Stimulated activated CD4-positive, alpha-beta T cell treated with anti-CD3 and anti-CD28 coated beads, Interleukin-2, amount 100 ng/mL, for 4 hours (primary cell): Measurements from ENCODE around the gene CRB1.
"Not testable (repeated sequence)": the region's sequence is repeated elsewhere in the genome, so short reads cannot be mapped to it uniquely, and the experiment has no call there.

Experiments used
- DNase-seq: peaks from one replicate; pipeline ENCODE4 v3.0.0-alpha.2; 2020; ENCODE audit warnings: low read depth

Gene CRB1

DNA sequence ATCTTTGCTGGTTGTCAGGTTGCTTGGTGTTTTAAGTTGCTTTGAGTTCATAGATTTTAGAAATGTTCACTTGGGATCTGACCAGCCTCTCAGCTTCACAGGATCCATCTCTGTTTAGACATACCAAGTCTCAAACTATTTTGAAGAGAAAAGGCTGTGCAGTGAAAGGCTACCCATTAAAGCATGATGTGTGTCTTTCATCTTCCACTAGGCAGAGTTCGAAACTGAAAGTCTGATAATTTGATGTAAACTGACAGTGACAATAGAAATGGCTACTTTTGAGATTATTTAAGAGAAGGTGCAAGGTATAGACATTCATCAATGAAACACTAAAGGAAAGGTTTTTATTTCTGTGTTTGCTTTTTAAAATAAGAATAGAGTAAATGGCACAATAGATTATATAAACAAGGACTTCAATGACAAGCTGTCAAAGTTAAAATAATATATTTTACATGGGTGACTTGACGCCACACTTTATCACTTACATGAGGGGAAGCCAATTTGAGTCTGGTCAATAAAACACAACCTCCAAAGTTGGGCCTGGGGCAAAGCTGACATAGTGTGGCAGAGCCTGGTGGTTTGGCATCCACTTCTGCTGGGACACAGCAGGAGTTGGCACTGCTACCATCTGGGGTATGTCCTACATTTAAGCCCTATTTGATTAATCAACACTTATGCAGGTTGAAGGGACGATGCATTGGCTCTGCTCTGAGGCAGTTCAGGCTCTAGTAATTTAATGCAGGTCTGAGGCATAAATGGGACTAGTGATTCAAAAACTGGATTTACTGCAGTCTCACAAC lies 197.7 kb downstream of the CRB1 start:
- no peak for DNase-seq

DNA sequence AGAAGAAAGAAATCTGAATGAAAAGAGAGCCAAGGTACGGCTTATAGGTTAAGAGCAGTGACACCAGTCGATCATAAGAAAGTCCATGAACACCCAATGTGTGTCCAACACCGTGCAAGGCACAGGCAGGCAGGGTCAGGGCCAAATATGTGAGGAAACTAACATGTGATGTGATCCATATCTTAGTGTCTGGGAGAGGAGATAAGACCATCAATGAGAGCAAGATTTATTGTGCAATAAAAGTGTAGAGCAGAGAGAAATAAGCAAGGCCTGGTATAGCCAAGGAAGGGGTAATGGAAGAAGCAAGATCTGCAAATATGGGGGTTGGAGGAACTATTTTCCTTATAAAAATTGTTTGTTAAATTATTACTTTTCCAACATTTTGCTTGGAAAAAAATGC lies 198.8 kb downstream of the CRB1 start:
- DNase-seq: no peak

DNA sequence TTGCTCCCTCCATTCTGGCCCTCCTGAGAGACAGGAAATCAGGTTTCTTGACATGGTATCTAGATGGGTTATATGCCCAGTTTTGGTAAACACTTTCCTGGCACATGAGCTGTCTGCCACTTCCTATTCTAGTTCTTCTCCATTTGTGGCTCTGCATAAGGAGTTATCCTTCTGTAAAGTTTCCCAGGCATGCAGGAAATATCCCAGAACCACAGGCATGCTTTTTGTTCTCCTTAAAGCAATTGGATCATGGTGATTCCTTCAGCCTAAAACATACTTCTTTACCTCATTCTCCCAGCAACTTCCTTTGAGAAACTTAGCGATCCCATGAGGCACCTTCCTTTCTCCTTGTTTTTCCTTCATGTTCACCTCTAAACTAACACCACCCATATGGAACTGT lies 199.8 kb downstream of the CRB1 start:
- no peak for DNase-seq

DNA sequence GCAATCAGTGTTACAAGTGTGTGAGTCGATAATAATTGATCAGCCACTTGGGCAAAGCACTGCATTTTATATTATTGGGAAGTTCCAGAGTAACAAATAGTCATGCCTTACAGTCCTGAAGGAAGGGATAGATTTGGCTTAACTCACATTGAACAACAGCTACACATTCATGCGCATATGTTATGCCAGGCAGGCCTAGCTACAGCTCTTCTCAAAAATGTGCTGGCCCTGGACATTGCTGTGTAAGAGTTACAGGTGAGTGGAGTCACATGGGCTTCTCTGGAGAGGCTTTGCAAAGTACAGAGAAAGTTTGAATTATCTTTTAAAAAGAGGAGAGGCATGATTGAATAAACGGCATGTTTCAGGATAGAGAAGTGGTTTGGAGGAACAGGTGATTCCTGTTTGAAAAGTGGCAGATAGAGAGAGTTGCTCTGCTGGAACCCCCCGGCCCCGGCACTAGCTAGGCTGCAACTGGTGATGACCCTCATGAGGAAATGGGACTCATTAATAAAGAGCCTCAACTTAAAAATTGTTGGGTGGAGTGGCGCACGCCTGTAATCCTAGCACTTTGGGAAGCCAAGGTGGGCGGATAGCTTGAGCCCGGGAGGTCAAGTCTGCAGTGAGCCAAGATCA lies 200.6 kb downstream of the CRB1 start:
- DNase-seq: no peak

DNA sequence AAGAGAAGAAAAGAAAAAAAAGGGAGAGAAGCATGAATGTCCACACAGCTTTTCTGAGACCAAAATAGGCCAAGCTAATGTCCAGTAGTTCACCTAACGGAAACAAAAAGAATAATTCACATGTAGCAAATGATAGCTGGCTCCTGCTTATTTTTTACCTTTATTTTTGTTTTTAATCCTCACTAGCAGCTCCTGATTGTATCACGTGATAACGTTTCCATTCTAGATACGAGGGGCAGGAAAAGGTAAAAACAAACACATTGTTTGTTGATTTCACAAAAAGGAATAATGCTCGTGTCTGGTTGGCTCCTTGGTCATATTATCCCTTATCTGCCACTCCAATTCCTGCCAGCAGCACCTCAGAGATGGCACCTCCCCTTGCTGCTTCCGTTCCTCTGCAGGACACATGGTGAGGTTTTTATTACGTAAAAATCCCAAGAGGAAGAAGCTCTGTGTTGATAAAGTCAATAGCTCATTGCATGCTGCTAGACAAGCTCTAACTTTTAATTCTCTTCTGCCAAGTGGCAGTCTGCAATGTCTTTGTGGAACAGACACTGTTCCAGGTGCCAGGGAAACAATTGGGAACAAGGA lies 201.7 kb downstream of the CRB1 start:
- DNase-seq: no peak

DNA sequence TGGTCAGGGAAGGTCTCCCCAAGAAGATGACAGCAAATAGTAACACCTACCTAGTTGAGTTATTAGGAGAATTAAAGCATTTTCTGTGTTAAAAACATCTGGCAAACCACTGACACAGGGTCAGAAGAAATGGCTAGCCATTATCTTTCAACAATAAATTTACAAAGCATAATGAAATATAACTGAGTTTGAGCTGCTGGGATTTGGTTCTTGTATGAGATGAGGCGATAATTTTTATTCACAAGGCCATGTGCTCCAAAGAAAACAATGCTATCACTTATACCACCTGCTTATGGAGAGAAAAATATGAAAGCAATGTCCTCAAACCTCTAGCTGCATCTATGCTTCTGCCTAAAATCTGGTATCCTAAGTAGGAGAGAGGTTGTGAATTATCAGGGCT lies 202.3 kb downstream of the CRB1 start:
- no peak for DNase-seq

DNA sequence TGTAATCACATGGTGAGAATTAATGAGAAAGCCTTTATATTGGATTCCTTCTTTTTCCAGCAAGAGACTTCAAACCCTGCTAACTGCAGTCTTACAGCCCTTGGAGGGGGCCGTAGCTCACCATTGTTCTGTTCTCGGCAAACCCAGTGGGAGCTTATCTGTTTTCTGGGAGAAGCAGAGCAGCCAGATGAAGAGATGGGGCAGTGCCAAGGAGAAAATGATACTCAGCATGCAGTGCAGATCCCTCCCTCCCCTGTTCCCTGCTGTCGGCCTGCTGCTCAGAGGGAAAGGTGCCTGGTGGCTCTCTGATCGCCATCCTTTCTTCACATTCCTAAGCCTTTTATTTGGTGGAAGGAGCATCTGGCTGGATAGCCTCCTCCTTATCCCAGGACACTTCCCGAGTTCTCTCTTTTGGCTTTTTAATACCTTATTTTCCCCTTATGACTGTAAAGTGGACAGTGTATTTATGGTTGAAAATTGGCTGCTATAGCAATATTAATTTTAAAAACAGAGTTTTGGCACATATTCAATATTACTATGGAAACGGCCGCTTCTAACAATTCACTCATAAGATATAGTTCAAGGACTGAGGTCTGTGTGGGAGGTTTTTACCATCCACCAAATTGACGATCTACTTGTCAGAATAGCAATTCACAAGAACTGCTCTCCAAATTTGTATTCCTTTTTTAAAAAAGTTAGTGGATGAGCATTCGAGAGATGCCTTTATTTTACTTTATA lies 203.4 kb downstream of the CRB1 start:
- no peak for DNase-seq

DNA sequence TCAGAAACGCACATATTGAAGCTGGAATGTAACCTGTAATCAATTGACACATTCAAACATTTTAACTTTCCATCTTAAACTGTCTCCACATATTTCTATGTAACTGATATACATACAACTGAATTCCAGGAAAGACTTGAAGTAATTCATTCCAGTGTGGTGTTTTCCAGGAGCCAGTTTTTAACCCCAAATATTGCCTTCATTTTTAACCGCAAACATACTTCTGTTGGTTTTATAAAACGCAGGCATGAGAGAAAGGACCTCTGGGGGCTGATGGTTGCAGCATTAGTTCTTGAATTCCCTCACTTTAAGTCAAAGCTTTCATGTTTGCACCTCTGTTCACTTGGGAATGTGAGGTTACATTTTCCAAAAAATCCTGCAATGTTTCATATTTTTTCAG lies 204.1 kb downstream of the CRB1 start:
- DNase-seq: no peak

DNA sequence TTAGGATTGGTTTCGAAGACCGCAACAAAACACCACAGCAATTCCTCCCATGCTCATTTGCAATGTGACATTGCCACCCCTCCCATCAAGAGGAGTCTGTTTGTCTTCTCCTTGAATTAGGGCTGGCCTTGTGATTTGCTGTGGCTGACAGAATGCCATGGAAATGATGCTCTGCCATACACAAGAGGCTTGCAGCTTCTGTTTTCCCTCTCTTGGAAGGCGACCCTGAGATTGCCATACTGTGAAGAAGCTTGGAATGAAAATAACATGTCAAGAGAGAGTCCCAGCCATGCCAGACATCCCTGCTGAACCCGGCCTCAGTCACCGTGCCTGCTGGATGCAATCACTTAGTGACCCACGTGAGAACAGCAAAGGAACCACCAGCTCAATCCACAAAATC lies 212.4 kb downstream of the CRB1 start:
- DNase-seq: no peak

DNA sequence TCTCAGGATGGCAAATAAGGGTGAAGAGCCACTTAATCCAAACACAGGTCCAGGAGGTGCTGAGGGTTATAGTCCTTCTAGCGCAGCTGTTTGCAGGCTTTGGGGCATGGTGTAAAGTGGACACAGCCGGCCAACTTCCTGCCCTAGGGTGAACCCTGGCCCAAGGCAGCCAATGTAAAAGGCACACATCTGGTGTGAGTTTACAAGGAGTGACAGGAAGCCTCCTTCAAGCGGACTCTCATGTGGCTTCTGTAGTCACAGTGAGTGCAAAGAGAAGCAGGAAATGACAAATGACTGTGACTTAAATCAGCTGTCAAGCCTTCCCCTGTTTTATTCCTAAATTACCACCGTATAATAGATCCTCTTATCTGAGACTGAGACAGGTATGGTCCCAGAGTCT lies 213.0 kb downstream of the CRB1 start:
- no peak for DNase-seq

DNA sequence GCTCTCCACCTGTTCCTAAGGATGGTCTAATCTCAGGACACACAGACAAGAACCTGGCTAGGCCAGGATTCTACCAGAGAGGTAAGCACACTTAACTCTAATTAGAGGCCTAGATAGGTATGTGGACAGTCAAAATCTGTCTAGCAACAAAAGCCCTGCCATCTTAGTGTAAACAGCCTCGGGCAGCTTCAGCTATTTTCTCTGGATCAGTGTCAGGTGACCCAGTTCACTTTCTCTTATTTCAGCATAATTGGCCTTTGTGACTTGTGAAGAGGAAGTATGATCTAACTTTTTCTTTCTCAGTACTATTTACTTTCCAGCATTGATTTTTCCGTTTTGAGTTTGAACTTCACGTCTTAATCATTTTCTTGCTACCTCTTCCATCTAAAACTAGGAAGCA lies 217.7 kb downstream of the CRB1 start:
- no peak for DNase-seq

DNA sequence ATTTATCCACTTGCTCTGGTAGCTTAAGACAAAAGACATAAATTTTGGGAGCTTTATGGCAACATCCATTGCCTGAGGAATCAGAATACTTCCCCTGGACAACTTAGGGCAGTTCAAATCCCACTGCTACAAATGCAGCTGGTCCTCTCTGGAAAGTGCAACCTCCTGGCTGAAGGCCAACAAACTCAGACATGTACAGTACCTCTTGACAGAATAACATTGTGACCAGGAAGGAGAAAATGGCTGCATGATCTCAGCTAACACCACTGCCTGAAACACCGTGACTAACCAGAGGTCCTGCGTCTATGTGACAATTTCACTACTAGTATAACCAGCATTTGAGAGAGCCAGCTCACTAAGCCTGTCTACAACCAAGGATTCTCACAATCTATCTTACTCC lies 218.9 kb downstream of the CRB1 start:
- no peak for DNase-seq

DNA sequence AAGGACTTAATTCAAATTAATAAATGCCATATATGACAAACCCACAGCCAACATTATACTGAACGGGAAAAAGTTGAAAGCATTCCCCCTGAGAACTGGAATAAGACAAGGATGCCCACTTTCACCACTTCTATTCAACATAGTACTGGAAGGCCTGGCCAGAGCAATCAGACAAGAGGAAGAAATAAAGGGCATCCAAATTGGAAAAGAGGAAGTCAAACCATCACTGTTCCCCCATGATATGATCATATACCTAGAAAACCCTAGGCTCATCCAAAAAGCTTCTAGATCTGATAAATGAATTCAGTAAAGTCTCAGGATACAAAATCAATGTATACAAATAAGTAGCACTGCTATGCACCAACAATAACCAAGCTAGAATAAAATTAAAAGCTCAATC lies 223.5 kb downstream of the CRB1 start:
- DNase-seq: not testable (repeated sequence)

DNA sequence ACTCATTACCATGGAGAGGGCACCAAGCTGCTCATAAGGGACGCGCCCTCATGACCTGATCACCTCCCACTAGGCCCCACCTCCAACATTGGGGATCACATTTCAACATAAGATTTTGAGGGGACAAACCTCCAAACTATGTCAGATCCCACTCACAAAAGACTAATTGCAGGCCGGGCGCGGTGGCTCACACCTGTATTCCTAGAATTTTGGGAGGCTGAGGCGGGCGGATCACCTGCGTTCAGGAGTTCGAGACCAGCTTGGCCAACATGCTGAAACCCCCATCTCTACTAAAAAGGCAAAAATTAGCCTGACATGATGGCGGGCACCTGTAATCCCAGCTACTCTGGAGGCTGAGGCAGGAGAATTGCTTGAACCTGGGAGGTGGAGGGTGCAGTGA lies 228.7 kb downstream of the CRB1 start:
- DNase-seq: no peak

DNA sequence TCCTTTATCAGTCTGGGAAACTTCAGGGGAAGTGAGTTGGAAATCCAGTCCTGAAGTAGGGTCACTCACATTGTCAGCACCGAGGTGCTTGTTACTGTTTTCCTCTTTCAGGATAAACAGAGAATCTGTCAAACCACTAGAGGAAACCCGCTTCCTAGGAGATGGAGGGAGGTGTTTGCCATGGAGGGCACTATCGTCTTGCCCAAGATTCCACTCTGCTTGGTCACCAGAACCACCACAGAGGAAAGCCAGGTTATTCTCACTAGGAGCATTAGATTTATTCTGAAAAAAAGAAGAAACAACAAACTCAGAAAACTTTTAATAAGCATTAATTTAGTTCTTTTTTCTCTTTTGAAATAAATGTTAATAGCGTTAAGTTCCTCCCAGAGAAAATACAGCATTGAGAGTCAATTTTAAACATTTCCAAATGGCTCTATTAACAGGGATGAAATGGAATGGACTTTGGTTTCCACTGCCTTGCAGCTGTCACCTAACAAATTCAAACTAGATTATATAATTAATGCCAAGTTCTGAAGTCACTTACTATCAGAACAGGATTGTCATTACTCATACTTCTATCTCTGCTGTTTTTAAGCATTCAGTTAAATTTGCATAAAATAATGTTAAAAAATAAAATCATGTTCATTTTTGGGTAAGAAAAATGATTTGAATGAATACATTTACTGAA lies 242.8 kb downstream of the CRB1 start:
- DNase-seq: no peak

DNA sequence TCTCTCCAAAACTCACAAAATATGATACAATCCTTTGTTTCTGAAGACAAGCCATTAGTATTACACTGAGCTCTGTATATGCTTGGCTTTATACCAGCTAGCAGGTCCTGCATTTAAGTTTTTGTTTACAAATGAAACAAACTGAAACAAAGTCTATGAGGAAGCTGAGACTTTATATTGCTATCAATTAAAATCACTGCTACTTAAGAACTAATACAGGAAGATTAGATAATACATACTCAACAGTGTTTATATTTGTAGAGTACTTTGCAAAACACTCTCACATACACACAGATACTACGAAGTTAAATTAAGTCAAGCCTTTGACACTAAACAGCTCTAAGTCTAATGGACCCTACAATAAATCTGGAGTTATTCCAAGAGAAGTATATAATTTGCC lies 247.4 kb downstream of the CRB1 start:
- no peak for DNase-seq

DNA sequence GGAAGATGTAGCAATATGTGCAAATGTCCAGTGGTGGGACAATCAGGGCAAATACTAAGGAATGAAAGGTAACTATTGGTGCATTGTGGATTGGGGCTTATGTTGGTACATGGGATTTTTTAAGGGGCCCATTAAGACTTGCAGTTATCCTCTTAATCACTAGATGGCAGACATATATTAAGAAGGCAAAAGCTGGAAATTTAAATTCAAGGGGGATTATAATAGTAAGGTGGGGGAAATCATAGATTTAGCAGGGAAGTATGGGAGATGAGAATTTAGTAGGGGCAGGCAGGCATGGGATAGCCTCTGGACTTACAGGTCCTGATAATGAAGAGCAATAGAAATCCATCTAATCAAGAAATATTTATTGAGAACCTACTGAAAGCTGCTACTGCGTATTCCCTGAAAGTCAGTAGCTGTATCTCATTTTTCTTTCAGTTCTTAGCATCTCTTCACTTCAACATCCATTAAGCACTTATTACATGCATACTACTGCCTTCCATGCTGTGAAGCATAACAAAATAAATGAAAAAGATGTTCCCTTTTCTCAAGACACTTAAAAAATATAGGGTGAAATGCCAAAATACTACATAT lies 251.8 kb downstream of the CRB1 start:
- no peak for DNase-seq

DNA sequence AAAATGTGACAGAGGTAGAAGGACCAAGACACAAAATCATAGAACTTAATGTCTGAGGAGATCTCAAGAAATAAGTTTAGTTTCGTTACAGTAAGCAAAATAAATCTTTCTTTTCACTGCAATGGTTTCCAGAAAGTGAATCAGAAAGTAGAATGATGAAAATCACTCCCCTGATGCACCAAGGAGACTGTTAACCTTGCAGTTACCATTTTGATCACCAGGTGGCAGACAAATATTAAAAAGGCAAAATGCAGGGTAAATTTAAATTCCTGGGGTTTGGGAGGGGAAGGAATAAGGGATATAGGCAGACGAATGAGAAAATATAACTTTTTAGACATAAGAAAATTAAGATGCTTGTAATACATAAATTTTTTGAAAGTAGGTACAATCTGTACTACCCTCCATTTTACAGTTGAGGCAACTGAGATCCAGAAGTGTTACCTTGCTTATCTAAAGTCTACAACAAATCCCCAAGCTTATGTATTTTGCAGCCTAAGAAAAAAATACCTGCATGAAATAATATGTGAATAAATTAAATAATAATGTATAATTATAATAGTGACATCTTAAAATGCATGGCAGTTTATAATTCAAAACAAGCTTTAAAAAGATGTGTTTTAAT lies 253.2 kb downstream of the CRB1 start:
- peak; percentile 3 for DNase-seq

DNA sequence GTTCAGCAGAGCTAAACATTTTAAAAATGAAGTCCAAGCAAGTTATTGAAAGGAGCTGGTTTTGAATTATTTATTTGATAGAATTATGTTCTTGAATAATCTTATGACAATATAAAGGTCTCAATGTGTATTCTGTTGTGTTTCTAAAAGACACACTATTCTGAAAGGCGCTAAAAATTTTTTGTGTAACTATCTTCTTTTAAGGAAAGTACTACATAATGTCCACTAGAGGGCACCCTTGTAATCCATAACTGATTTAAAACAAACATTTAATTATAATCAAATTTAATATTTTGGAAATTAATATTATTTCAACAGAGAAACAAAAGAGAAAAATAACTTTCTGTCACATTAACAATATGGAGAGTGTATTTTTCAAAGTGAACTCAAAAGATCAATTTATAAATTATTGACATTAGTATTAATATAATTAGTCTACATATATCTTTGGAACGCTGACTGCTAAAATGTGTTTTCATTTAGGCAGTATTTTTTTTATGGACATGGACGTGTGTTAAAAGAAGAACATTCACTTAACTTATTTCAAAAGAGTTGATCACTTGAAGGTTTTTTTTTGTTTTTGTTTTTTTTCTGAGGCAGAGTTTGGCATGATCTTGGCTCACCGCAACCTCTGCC lies 258.8 kb downstream of the CRB1 start:
- no peak for DNase-seq
